GM12892 (cell line): ENCODE measurements around the gene TMEM120B.

Experiments
- POLR2A ChIP-seq: IDR thresholded peaks from 2 replicates; pipeline ENCODE4 v1.6.1; 2011; ENCODE audit warnings: low read depth, low read length, control low read depth
- POLR2AphosphoS5 ChIP-seq: IDR thresholded peaks from 2 replicates; pipeline ENCODE4 v1.6.1; 2011; ENCODE audit warnings: low read depth, low read length, control low read depth
- TAF1 ChIP-seq: IDR thresholded peaks from 2 replicates; pipeline ENCODE4 v1.6.1; 2011; ENCODE audit warnings: low read depth, mild to moderate bottlenecking, control low read depth, low read length, borderline replicate concordance

DNA sequence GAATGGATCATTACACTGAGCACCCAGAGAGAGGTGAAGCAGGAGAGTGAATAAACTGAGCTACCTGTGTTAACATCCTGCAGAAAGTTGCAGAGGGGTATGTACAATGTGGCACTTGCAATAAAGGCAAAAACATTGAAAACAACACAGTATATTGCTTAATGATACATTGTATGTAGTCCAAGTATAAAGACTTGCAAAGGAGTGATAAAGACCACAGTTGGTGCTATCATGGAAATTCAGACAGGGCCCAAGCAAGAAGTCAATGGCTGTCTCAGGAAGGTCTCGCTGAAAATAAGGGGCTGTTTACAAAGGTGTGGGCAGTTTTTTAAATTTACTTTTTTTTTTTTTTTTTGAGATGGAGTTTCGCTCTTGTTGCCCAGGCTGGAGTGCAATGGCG, 10.0 kb downstream of the TMEM120B start:
- TF ChIP-seq TAF1, result no peak
- TF ChIP-seq POLR2A, result no peak
- TF ChIP-seq POLR2AphosphoS5, result no peak
